GM03348 (cell line): ENCODE measurements around the gene C11orf54.
A peak's percentile ranks its signal among the peaks of the same experiment; 100 is the strongest.
"Not testable (repeated sequence)": the region's sequence is repeated elsewhere in the genome, so short reads cannot be mapped to it uniquely, and the experiment has no call there.

Experiments
- DNase-seq: peaks from one replicate; pipeline ENCODE4 v3.0.0; 2012; ENCODE audit warnings: low spot score

Gene C11orf54

DNA sequence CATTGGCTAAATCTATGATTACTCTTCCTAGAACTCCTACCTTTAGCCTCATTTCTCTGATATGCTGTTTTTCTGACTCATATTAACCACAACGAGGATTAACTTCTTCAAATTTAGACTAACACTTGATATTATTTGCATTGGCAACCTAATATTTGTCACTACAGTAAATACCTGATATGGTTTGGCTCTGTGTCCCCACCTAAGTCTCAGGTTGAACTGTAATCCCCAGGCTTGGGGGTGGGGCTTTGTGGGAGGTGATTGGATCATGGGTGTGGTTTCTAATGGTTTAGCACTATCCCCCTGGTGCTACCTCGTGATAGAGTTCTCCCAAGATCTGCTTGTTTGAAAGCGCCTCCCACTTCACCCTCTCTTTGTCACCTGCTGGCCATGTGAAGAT is 25.5 kb downstream of the C11orf54 start:
- no peak for DNase-seq

DNA sequence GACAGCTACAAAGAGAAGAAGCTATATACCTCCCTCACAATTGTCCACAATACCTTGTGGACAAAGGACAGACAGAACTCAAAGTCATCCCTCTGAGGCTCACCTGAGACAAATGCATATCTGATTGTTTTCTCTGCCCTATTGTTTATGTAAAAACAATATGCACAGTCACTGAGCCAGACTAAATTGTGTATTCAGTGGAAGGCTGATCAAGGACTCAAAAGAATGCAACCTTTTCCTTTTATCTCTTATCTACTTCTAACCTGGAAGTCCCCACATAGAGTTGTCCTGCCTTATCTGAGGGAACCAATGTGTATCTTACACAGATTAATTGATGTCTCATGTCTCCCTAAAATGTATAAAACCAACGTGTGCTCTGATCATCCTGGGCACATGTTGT is 28.7 kb downstream of the C11orf54 start:
- DNase-seq: no peak

DNA sequence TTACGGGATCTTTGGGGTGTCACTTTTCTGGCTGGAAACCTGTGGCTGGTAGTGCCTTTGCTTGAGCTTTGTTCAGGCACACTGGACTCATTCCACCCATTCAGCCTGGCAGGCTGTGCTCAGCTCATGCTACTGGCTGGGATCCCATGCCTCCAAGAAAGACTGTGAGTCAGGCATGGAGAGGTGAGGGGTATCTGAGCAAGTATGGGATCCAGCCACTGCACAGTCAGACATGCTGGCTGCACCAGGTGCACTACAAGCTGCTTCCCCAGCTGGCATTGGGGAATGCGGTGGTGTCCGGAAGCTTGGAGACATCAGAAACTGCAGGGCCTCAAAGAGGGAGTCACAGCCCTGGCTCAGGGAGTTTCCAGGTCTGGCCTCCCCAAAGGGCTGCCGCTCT is 30.7 kb downstream of the C11orf54 start:
- DNase-seq: no peak

DNA sequence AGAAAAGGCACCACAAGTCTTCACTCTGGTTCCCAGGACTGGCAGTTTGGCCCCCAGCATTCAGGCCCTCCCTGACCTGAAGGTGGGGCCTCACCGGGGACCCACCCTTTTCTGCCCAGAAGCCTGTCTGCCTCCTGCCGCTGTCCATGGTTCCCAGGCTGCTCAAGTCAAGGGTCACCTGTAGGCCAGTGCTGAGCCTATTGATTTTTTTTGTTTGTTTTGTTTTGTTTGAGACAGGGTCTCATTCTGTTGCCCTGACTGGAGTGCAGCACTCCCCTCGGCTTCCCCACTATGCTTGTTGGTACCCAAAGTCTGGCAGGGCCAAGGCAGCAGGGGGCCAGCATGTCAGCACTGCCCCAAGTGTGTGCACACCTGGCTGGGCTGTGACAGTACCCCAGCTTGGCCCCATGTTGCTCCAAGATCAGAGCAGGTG is 31.6 kb downstream of the C11orf54 start:
- no peak for DNase-seq

DNA sequence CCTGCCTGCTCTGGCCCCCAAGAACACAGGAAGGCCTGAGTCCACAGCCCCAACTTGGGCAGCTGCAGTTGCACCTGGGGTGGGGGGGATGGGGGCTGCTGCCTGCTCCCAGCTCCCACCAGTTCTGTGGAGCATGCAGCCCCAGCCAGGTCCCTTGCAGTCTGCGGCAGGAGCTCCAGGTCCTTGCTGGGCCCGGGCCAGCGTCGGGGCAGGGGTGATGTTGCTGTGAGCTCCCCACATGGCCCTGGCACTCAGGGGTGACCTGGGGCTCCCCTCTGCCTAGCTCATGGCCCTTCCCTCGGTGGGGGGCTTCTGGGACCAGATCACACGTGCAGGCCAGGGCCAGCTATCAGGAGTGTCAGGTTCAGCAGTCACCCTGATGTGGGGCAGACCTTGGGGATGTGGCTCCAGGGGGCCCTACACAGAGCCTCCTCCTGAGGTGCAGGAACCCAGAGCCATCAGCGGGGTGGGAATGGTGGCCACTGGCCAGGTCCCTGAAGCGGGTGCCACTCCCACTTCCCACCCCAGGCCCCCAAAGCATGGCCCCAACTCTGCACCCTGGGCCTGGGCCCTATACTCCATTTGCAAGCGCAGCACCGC is 32.2 kb downstream of the C11orf54 start:
- DNase-seq: no peak

DNA sequence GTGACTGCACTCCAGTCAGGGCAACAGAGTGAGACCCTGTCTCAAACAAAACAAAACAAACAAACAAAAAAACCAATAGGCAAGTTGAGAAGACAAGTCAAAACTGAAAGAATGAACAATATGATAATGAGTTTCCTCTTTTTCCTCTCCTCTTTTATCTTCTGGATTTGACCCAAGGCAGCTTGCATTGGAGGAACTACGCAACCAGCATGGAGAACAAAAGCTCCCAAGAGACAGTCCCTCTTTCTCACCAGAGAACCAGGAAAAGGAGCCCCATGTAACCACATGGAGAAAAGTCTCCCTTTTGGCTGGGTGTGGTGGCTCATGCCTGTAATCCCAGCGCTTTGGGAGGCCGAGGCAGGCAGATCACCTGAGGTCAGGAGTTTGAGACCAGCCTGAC is 33.1 kb downstream of the C11orf54 start:
- DNase-seq: not testable (repeated sequence)

DNA sequence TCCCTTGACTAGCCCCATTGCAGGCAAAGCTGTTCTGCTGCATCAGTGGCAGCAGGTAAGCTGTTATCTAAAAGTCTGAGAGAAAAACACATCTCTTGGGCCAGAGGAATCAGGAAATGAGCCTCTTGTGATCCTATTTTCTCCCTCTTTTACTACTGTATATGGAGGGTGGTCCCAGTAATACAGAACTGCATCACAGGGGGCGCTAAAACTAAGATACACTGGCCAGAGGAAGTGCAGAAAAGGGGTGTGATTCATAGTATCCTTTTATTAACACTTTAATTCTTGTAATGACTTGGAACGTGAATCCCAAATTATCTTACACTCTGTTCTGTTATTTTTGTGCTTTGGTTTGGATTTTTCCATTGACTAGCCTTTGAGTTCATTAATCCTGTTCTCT is 33.8 kb downstream of the C11orf54 start:
- DNase-seq: no peak

DNA sequence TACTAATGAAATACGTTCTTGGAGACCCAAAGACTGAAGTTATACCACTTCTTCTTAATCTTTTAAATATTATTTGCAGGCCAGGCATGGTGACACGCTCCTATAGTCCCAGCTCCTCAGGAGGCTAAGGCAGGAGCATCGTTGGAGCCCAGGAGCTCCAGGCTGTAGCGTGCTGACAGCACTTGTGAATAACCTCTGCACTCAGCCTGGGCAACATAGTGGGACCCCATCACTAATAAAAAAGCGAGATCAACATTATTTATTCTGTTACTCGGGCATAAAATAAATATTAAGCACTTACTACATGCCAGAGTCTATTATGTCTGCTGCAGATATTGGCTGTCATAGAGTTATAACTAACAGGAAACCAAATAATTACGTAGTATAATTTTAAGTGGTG is 41.9 kb downstream of the C11orf54 start:
- DNase-seq: no peak

DNA sequence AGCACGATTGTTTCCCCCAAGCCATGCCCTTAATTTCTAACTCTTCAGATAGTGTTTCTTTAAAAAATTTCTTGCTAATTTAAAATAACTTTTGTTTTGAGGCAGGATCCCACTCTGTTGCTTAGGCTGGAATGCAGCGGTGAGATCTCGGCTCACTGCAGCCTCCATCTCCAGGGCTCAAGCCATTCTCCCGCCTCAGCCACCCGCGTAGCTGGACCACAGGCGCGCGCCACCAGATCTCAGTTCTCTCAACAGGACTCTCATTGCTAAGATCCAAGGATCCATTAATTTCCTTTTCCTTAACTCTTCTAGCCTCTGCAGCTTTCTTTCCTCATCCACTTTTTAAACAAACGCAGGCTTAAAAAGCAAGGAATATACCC is 42.3 kb downstream of the C11orf54 start:
- DNase-seq: no peak

DNA sequence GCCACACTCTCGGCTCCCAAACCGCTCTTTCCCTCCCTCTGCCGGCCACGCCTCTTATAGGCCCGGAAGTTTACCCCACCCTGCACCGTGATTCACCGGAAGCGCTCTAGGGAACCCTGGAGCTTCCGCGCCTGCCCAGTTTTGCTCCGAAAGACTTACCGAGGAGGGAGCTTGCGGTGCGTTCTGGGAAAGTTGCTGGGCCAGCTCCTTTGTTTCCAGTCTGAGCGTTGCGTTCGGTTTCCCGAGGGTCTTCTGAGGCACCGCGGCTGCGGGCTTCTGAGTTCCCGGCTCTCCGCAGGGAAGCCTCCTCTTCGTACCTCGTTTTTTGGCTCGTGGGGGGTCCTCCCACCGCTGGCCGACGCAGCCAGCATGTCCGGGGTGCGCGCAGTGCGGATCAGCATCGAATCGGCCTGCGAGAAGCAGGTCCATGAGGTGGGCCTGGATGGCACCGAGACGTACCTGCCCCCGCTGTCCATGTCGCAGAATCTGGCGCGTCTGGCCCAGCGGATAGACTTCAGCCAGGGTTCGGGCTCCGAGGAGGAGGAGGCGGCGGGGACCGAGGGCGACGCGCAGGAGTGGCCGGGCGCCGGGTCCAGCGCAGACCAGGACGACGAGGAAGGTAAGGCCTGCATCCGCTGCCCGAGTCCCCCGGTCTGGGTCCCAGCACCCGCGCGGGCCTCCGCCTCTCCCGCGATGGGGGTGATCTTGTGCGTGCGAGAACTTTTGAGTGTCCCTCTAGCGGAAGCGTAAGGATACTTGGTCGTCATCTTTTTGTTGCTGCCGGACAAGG is 42.9 kb downstream of the C11orf54 start, which contains the start of gene MED17:
Gene MED17 (plus strand): TSS at position 138 of the 790 bp plus-strand sequence. CDS start 232 bp downstream, at position 370.
- DNase-seq: peak; percentile 97

DNA sequence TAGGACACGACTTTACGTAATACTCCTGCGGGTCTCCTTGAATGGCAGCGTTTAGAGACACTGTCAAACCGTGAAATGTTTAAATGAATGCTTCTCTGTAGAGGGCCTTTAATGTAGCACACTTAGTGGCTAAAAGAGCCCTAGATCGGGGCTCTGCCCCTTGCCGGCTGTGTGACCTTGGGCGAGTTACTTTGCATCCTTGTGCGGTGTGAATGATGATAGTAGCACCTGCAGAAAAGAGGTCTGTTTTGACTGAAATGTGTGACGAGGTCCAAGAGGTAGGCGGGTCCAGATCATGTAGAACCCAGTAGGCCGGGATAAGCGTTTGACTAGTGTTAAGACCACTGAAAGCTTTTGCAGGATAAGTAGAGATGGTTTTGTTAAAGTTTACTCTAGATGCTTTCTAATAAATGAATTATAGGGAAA is 43.5 kb downstream of the C11orf54 start:
- peak; percentile 16 for DNase-seq

DNA sequence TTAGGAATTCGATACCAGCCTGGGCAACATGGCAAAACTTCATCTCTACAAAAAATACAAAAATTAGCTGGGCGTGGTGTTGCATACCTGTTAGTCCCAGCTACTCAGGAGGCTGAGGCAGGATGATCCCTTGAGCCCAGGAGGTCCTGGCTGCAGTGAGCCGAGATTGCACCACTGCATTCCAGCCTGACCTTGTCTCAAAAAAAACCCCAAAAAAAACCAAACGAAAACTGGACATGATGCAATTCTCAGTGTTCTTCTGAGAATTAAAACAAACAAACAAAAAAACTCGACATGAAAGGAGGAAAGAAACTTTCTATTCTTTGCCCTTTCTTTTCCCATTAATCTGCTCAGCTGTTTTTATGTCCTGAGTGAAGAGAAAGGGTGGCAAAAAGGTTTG is 50.0 kb downstream of the C11orf54 start:
- no peak for DNase-seq

DNA sequence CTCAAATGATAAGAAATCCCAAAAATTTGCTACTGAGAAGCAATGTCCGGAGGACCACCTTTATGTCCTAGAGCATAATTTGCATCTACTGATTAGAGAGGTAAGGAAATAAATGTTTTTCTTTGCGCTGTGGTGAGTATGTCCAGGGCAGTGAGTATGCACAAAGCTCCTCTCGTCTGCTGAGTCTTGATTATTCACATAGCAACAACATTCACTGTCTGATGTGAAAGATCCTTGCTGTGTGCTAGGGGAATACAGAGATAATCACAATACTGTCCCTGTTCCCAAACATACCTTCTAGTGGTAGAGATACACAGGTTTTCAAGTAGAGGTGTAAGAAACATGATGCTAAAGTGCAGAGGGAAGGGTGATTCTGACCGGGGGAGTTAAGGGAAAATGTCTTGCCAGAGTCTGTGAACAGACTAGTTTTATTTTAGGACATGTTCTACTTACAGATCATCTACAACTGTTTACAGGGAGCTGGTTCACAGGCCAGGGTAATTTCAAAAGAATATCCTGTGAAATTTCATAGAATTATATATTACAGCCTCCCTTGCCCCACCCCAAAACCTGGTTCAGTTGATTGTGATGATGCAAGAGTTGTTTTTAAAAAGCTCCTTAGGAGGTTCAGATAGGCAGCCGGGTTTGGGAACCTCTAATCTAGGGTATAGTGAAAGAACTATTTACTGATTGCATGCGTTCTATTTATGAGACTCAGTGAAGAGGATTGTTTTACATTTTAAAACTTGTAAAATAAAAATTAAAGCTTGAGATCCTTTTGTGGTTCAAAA is 55.2 kb downstream of the C11orf54 start:
- no peak for DNase-seq

DNA sequence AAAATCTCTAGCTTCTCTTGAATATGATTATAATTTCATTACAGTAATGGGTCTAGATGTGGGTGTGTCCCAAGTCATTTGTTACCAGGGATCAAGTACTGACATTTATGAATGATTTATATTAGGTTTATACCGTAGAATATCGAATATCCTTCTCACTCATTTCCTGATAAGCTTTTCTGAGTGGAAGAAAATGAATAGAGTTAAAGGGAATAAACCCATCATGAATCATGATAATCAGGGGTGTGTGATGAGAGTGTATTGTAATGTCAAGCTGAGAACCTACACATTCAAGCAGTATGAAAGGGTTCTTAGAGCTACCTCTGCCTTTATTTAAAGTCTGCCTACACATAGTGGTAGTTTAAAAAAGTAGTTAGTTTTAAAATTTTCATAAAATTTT is 59.9 kb downstream of the C11orf54 start:
- no peak for DNase-seq

DNA sequence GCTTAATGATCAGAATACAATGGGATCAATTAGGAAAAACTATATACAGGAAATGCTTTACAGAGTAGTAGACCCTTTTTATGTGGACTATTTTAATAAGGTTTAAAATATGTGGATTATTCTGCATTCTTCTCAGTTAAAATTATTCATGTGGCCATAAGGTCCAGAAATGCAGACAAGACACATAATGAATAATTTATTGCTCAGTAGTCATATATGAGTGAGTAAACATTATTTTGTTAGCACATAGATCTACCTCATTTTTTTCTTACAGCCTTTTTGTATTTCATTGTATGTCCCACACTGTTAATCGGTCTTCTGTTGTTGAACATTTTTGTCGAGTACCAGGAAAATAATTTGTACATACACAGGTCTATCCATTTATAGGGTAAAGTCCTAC is 63.4 kb downstream of the C11orf54 start:
- DNase-seq: no peak

DNA sequence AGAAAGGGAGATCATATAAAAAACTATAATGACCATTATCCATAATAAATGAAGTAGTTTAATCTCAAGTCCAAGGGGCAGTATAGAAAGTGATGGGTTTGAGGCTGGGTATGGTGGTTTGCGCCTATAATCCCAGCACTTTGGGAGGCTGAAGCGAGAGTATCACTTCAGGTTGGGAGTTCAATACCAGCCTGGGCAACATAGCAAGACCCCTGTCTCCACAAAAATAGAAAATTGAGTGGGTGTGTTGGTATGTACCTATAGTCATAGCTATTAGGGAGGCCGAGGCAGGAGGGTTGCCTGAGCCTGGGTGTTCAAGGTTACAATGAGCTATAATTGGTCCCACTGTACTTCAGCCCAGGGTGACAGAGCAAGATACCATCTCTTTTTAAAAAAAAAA is 66.5 kb downstream of the C11orf54 start:
- no peak for DNase-seq

DNA sequence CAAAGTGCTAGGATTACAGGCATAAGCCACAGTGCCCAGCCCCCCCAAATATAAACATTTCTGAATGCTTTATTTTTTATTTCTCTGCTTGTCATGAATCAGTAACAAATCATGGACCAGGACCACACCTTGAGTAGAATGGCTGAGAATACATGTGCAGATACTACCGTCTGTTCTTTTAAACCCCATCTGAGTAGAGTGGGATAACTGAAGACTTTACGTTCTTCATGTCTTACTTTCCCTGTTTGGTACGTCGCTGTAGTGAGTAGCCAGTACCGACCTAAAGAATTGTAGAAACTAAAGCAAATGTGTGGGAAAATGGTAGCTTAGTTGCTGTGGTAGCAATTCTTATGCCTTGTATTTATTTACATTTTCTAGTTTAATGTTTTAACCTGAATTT is 72.5 kb downstream of the C11orf54 start:
- DNase-seq: no peak
